GM12864 (cell line): ENCODE measurements around the gene INTS12.

Source experiments
- DNase-seq: peaks from one replicate; pipeline ENCODE4 v3.0.0-alpha.2; 2011; ENCODE audit warnings: low read depth
- H3K4me3 ChIP-seq: 2 replicates; pipeline ENCODE4 v1.5.1; 2011; ENCODE audit warnings: mild to moderate bottlenecking, low read depth, low read length, control low read depth
- CTCF ChIP-seq: IDR thresholded peaks from 2 replicates; pipeline ENCODE4 v1.5.1; 2011; ENCODE audit warnings: low read depth, mild to moderate bottlenecking, moderate library complexity, low read length, control low read depth, inconsistent platforms; ENCODE audit errors: missing control alignments

INTS12 gene

GRCh38 chr4:105644257-105644656 lies 64.2 kb downstream of the INTS12 start:
- no peak for DNase-seq
- TF ChIP-seq CTCF = no peak

DNA sequence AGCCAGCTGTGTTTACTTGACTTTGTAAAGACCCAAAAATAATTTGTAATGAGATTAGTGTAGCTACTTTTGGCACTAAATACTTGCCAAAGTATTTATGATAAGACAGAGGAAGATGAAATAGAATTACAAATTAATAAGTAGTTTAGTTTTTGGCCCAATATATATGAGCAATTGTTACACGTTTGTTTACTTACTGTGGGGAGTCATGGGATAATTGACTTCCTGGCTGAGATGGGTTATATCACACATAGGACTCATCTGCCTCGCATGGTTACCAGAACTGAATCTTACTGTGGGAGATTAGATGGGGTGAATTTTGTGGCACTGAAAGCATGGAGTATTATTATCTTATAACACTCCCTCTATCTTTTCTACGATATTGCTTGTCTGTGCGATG lies 66.6 kb downstream of the INTS12 start:
- no peak for TF ChIP-seq CTCF
- DNase-seq = no peak
- no peak overlapping the region for H3K4me3 ChIP-seq

More at GRCh38 chr4:105644257-105644656, 64.2 kb downstream of the INTS12 start:
- H3K4me3 ChIP-seq = no peak overlapping the region

GRCh38 chr4:105637408-105638176 lies 70.9 kb downstream of the INTS12 start:
- H3K4me3 ChIP-seq = no peak overlapping the region
- peak; percentile 71 for DNase-seq
- no peak for TF ChIP-seq CTCF

- DNase-seq = no peak
- no peak overlapping the region for H3K4me3 ChIP-seq
- TF ChIP-seq CTCF = no peak
These were observed 73.9 kb downstream of the INTS12 start for GRCh38 chr4:105634402-105635080.

DNA sequence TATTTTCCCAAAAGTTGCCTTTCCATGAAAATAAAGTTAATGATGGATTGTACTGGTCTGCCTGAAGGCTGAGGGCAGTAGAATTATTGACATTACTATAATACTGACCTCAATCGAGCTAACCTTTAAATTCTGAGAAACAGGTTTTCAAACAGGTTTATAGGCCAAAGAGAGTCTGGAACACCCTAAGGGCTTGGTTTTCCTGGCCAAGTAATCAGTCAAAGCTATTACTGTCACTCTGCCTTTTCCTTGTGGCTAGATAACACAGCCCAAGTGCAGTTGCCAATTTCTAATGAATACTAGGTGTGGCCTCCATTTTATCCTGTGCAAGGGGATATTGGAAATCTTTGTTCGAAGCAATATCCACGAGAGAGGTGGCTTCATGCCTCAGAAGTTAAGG lies 75.2 kb downstream of the INTS12 start:
- TF ChIP-seq CTCF = no peak
- H3K4me3 ChIP-seq = no peak overlapping the region
- no peak for DNase-seq
